Small intestine (tissue), 7 donors: ENCODE results near the gene PHLDB3. TPM values are rescaled to one million over a fixed set of nuclear protein-coding genes. Genes with fewer than 3 reads are reported as not detected.

Source experiments
- DNase-seq, 2 donors: peaks; one replicate each; pipeline versions ENCODE4 v3.0.0 to v3.0.0-alpha.2; 2013
- FAIRE-seq: peaks from 2 replicates; lab custom pipeline; 2012; peaks lifted over from hg19 to GRCh38; lab: Jason Lieb, UNC
- H3K27ac ChIP-seq, 3 donors: one replicate each; pipeline ENCODE4 v1.5.1; 2013; ENCODE audit warnings: low read length in 2 of 3, mild to moderate bottlenecking in 2 of 3, control low read depth in 1 of 3, inconsistent platforms in 1 of 3, low read depth in 1 of 3, moderate library complexity in 1 of 3
- H3K27me3 ChIP-seq, 3 donors: one replicate each; pipeline ENCODE4 v1.6.1; 2013; ENCODE audit warnings: low read length in 3 of 3, inconsistent platforms in 1 of 3; ENCODE audit not compliant: control insufficient read depth in 3 of 3, insufficient read depth in 3 of 3
- H3K36me3 ChIP-seq, 3 donors: one replicate each; pipeline ENCODE4 v1.6.1; 2013; ENCODE audit warnings: low read length in 3 of 3, inconsistent platforms in 1 of 3, low read depth in 1 of 3, mild to moderate bottlenecking in 1 of 3, moderate library complexity in 1 of 3; ENCODE audit not compliant: control insufficient read depth in 3 of 3, insufficient read depth in 2 of 3
- H3K4me1 ChIP-seq, 3 donors: one replicate each; pipeline ENCODE4 v1.6.1; 2013; ENCODE audit warnings: low read length in 2 of 3, inconsistent platforms in 1 of 3, low read depth in 1 of 3, mild to moderate bottlenecking in 1 of 3, moderate library complexity in 1 of 3; ENCODE audit not compliant: control insufficient read depth in 3 of 3, insufficient read depth in 2 of 3
- H3K4me3 ChIP-seq, 3 donors: one replicate each; pipeline ENCODE4 v1.5.1; 2013; ENCODE audit warnings: low read length in 3 of 3, control low read depth in 1 of 3, inconsistent platforms in 1 of 3, low read depth in 1 of 3, mild to moderate bottlenecking in 1 of 3, moderate library complexity in 1 of 3
- H3K9me3 ChIP-seq, 2 donors: one replicate each; pipeline ENCODE4 v1.6.1; 2013; ENCODE audit warnings: low read depth in 1 of 2, low read length in 1 of 2; ENCODE audit not compliant: control insufficient read depth in 2 of 2, insufficient read depth in 1 of 2
- WGBS, 3 donors: extraction: QIAGEN DNeasy Blood & Tissue Kit; methylation state at CpG; one replicate each; pipeline ENCODE4 v1.1.7; 2013; 5-methylcytosine and 5-hydroxymethylcytosine counted together
- polyA plus RNA-seq, 4 donors: library from polyadenylated mRNA; stranded (reverse) in 3 of 4; unstranded in 1 of 4; fragments of 200-250 nt in 3 of 4; fragments of 120-200 nt in 1 of 4; gene quantifications; one replicate each; pipeline versions ENCODE4 v1.2.1 to v1.2.3, GENCODE V29; 2013
- donor health status: healthy with polysubstance abuse.
- donor health status: control.
- donor health status: control.
- donor health status: Bipolar disorder and iron deficiency.
- donor health status: healthy.

The PHLDB3 gene
- polyA plus RNA-seq, 4 donors: 6.2 to 33.6 (median 23.6) TPM

GRCh38 chr19:43476606-43477005, 27.9 kb downstream of the PHLDB3 start:
- H3K9me3 ChIP-seq: no peaks in the 10 kb centered on the region
- H3K4me1 ChIP-seq: peaks cover 0 to 7% (median 2%) of the 10 kb centered on the region in 3 donors
- H3K36me3 ChIP-seq: peaks cover 0 to 45% (median 0%) of the 10 kb centered on the region in 3 donors
- H3K27ac ChIP-seq: no peak overlapping the region
- no peak for DNase-seq
- no peak overlapping the region for H3K4me3 ChIP-seq
- H3K27me3 ChIP-seq: no peaks in the 10 kb centered on the region
- no peak for FAIRE-seq

DNA sequence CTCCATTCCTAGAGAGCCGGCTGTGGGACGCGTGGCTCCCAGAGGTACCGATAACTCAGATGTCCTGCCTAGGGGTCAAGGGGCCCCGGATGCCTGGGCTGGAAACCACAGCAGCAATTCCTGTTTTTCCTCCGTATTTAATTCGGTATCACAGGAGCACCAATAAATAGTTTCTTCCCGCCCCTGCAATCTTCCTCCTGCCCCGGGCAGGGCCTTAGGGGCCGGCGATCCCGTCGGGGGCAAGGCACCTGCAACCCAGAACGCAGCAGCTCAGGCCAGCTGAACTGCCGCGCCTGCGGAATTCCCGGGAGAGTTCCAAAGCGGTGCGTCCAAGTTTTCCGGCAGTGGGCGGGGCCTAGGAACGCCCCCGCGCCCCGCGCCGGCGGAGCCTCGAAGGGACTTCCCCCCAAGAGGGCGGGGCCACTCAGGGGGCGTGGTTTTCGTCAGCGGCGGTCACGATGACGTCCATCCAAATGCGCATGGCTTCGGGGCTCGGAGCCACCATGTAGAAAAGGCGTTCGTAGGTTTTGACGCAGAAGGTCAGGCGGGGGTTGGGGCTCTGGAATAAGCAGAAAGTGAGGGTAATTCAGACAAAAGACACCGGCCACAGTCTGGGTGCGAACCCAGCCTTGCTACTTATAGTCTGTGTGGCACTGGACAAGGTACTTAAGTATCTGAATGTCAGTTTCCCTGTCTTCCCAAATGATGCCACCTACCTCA, 29.4 kb downstream of the PHLDB3 start:
- H3K4me3 ChIP-seq: peak overlapping the region in 2 of 3 donors; percentile 2 to 41
- H3K27ac ChIP-seq: peak overlapping the region; percentile 39 to 85 (median 77)
- DNase-seq: peak; percentile 92 to 98
- no peaks in the 10 kb centered on the region for H3K9me3 ChIP-seq
- H3K4me1 ChIP-seq: peaks cover 0 to 7% (median 2%) of the 10 kb centered on the region in 3 donors
- FAIRE-seq: no peak
- 2 to 4% (median 3%) methylated on average over 46 of the region's 46 CpGs for WGBS, 3 donors
- H3K27me3 ChIP-seq: no peaks in the 10 kb centered on the region
- H3K36me3 ChIP-seq: peaks cover 0 to 39% (median 0%) of the 10 kb centered on the region in 3 donors

- H3K27me3 ChIP-seq: no peaks in the 10 kb centered on the region
- DNase-seq (no peak), FAIRE-seq (no peak)
- H3K27ac ChIP-seq: peak overlapping the region in 1 of 3 donors; percentile 77
- 59 to 66% (median 65%) methylated on average over 4 of the region's 4 CpGs for WGBS, 3 donors
- H3K36me3 ChIP-seq: peaks cover 0 to 37% (median 0%) of the 10 kb centered on the region in 3 donors
- H3K4me3 ChIP-seq: no peak overlapping the region
- peaks cover 0 to 7% (median 2%) of the 10 kb centered on the region in 3 donors for H3K4me1 ChIP-seq
- no peaks in the 10 kb centered on the region for H3K9me3 ChIP-seq
Measured at GRCh38 chr19:43474487-43474886, 30.1 kb downstream of the PHLDB3 start.

DNA sequence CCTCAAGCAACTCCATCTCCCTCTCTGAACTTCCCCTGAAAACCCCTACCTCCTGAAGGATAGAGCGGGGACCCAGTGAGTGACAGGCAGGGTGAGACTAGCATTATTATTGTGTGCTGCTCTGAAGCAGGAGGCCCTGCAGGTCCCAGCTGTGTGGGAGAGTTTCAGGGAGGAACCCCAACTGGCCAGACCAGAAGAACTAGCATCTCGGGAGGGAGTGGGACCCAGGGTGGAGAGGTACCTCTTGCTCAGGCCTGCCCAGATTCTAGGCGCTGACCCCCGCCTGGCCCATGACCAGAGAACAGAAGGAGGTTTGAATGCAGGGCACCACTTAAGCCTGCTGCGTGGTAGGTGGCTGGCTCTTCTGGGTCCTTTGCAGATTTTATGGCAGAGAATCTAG, 33.5 kb downstream of the PHLDB3 start:
- Histone ChIP-seq H3K27ac (no peak overlapping the region), H3K27me3 (peaks cover 0 to 3% (median 0%) of the 10 kb centered on the region in 3 donors), H3K4me1 (peaks cover 0 to 7% (median 2%) of the 10 kb centered on the region in 3 donors), H3K36me3 (peaks cover 0 to 10% (median 0%) of the 10 kb centered on the region in 3 donors), H3K4me3 (no peak overlapping the region), H3K9me3 (no peaks in the 10 kb centered on the region)
- DNase-seq (no peak), FAIRE-seq (no peak)
- 81 to 83% (median 81%) methylated on average over 5 of the region's 5 CpGs for WGBS, 3 donors

GRCh38 chr19:43470288-43470687, 34.3 kb downstream of the PHLDB3 start:
- no peak for FAIRE-seq
- H3K4me3 ChIP-seq: no peak overlapping the region
- DNase-seq: no peak
- no peaks in the 10 kb centered on the region for H3K9me3 ChIP-seq
- peaks cover 0 to 7% (median 0%) of the 10 kb centered on the region in 3 donors for H3K36me3 ChIP-seq
- H3K27me3 ChIP-seq: peaks cover 0 to 11% (median 0%) of the 10 kb centered on the region in 3 donors
- 65 to 72% (median 72%) methylated on average over 9 to 10 of the region's 10 CpGs for WGBS, 3 donors
- peaks cover 0 to 3% (median 2%) of the 10 kb centered on the region in 3 donors for H3K4me1 ChIP-seq
- no peak overlapping the region for H3K27ac ChIP-seq

GRCh38 chr19:43469160-43469480, 35.4 kb downstream of the PHLDB3 start:
- Histone ChIP-seq H3K9me3 (no peaks in the 10 kb centered on the region), H3K4me1 (peaks cover 0 to 5% (median 0%) of the 10 kb centered on the region in 3 donors), H3K36me3 (peaks cover 0 to 4% (median 0%) of the 10 kb centered on the region in 3 donors), H3K4me3 (no peak overlapping the region), H3K27me3 (peaks cover 0 to 19% (median 0%) of the 10 kb centered on the region in 3 donors), H3K27ac (no peak overlapping the region)
- FAIRE-seq: no peak
- DNase-seq: no peak
- WGBS, 3 donors: 55 to 67% (median 61%) methylated on average over 1 of the region's 1 CpG

GRCh38 chr19:43468354-43469159, 36.0 kb downstream of the PHLDB3 start:
- H3K27ac ChIP-seq: no peak overlapping the region
- H3K27me3 ChIP-seq: peaks cover 0 to 19% (median 0%) of the 10 kb centered on the region in 3 donors
- peaks cover 0 to 7% (median 0%) of the 10 kb centered on the region in 3 donors for H3K4me1 ChIP-seq
- DNase-seq (no peak), FAIRE-seq (no peak)
- H3K36me3 ChIP-seq: peaks cover 0 to 2% (median 0%) of the 10 kb centered on the region in 3 donors
- WGBS, 3 donors: 81 to 89% (median 86%) methylated on average over 4 of the region's 4 CpGs
- no peak overlapping the region for H3K4me3 ChIP-seq
- no peaks in the 10 kb centered on the region for H3K9me3 ChIP-seq

DNA sequence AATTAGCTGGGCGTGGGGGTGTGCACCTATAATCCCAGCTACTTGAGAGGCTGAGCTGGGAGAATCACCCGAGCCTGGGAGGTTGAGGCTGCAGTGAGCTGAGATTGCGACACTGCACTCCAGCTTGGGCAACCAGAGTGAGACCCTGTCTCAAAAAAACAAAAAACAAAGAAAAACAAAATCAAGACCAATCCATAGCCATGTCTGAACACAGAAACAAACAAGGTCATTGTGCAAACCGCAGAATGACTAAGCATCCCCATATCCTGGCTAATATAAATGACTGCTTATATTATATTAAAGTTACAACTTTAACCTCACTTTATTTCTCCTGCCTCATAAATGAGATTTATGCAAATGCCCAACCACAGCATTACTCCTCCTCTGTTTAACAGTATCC, 36.8 kb downstream of the PHLDB3 start:
- Histone ChIP-seq H3K27me3 (peaks cover 0 to 19% (median 0%) of the 10 kb centered on the region in 3 donors), H3K4me3 (no peak overlapping the region), H3K27ac (no peak overlapping the region), H3K9me3 (no peaks in the 10 kb centered on the region), H3K4me1 (peaks cover 0 to 7% (median 0%) of the 10 kb centered on the region in 3 donors), H3K36me3 (no peaks in the 10 kb centered on the region)
- no peak for DNase-seq
- FAIRE-seq: no peak
- WGBS, 3 donors: 74 to 76% (median 75%) methylated on average over 4 of the region's 4 CpGs
